ENCODE data around the gene TBC1D4. TPM values are rescaled to one million over a fixed set of nuclear protein-coding genes. Genes with fewer than 3 reads are reported as not detected.
A peak's percentile ranks its signal among the peaks of the same experiment; 100 is the strongest.

The TBC1D4 gene
- total RNA-seq, 6 experiments from 2014 or later = 7.7 to 18.6 (median 10.3) TPM

- no peaks in the 10 kb centered on the region for H3K27me3 ChIP-seq
- H3K36me3 ChIP-seq = no peaks in the 10 kb centered on the region
- H3K27ac ChIP-seq = peak overlapping the region in 2 of 3 donors; percentile 59 to 75
- H3K9me3 ChIP-seq = no peaks in the 10 kb centered on the region
- DNase-seq (no peak), ATAC-seq (peak in 3 of 4 donors; percentile 5 to 28 (median 7))
- intact Hi-C loops (cut with DNase I) = no loop called here
- 71% methylated on average over 6 of the region's 6 CpGs for WGBS (ENCODE audit: insufficient coverage, low coverage, low lambda C conversion rate, missing lambda C conversion rate)
- TF ChIP-seq, protein P1, sequence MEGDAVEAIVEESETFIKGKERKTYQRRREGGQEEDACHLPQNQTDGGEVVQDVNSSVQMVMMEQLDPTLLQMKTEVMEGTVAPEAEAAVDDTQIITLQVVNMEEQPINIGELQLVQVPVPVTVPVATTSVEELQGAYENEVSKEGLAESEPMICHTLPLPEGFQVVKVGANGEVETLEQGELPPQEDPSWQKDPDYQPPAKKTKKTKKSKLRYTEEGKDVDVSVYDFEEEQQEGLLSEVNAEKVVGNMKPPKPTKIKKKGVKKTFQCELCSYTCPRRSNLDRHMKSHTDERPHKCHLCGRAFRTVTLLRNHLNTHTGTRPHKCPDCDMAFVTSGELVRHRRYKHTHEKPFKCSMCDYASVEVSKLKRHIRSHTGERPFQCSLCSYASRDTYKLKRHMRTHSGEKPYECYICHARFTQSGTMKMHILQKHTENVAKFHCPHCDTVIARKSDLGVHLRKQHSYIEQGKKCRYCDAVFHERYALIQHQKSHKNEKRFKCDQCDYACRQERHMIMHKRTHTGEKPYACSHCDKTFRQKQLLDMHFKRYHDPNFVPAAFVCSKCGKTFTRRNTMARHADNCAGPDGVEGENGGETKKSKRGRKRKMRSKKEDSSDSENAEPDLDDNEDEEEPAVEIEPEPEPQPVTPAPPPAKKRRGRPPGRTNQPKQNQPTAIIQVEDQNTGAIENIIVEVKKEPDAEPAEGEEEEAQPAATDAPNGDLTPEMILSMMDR (IDR thresholded peaks at IDR 0.05) = no peak
- TF ChIP-seq POLR2A (IDR thresholded peaks at IDR 0.05) = no peak
- H3K4me3 ChIP-seq = peak overlapping the region in 1 of 3 donors; percentile 26
- H3K4me1 ChIP-seq = peaks cover 0 to 35% (median 5%) of the 10 kb centered on the region in 4 donors
These were observed 38.0 kb downstream of the TBC1D4 start for GRCh38 chr13:75444016-75444415.

DNA sequence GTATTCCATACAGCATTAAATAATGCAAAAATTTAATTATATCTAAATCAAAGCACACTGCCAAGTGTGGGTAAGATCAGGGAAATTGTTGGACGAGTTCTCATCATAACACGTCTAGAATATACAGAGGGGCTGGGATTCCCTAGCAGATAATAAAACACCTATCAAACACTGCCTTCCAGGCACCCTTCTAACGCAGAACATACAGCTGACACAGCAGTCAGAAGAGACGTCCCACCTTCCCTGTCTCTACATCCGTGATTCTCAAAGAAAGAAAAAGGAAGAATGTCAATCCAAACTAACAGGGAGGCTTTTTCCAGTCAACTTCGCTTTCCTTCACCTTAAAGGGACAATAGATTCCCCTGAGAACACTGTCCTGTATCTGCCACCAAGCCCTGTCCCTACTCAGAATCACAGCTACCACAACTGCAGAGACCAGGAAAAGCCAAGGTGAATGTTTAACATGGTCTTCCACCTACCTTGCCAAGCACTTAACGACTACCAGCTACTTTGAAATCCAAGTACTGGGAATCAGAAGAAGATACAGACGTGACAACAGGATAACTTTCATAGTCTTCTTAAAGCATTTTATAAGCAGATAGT, 38.5 kb downstream of the TBC1D4 start:
- H3K36me3 ChIP-seq = no peaks in the 10 kb centered on the region
- 26% methylated on average over 8 of the region's 8 CpGs for WGBS (ENCODE audit: insufficient coverage, low coverage, low lambda C conversion rate, missing lambda C conversion rate)
- intact Hi-C loops (cut with DNase I) = no loop called here
- no peaks in the 10 kb centered on the region for H3K9me3 ChIP-seq
- peak overlapping the region in 2 of 3 donors; percentile 5 to 26 for H3K4me3 ChIP-seq
- peak; percentile 69 to 77 (median 75) for ATAC-seq
- H3K27me3 ChIP-seq = no peaks in the 10 kb centered on the region
- peak in 1 of 3 donors; percentile 46 for DNase-seq
- peak overlapping the region; percentile 14 to 75 (median 59) for H3K27ac ChIP-seq
- no peak for TF ChIP-seq POLR2A (IDR thresholded peaks at IDR 0.05)
- TF ChIP-seq, protein P1 (IDR thresholded peaks at IDR 0.05) = no peak
- H3K4me1 ChIP-seq = peaks cover 0 to 35% (median 5%) of the 10 kb centered on the region in 4 donors

- peaks cover 0 to 39% (median 5%) of the 10 kb centered on the region in 4 donors for H3K4me1 ChIP-seq
- DNase-seq (no peak), ATAC-seq (peak; percentile 50 to 64 (median 56))
- H3K27ac ChIP-seq = peak overlapping the region; percentile 7 to 75 (median 59)
- no peaks in the 10 kb centered on the region for H3K9me3 ChIP-seq
- no peaks in the 10 kb centered on the region for H3K36me3 ChIP-seq
- TF ChIP-seq, protein P1 (IDR thresholded peaks at IDR 0.05) = no peak
- no peak for TF ChIP-seq POLR2A (IDR thresholded peaks at IDR 0.05)
- intact Hi-C loops (cut with DNase I) = no loop called here
- no peaks in the 10 kb centered on the region for H3K27me3 ChIP-seq
- 15% methylated on average over 3 of the region's 6 CpGs for WGBS (ENCODE audit: insufficient coverage, low coverage, low lambda C conversion rate, missing lambda C conversion rate)
- H3K4me3 ChIP-seq = peak overlapping the region in 2 of 3 donors; percentile 7 to 26
These were observed 39.2 kb downstream of the TBC1D4 start for GRCh38 chr13:75442736-75443234.

GRCh38 chr13:75440100-75440499, 41.9 kb downstream of the TBC1D4 start:
- Histone ChIP-seq H3K4me3 (no peak overlapping the region), H3K4me1 (peaks cover 0 to 27% (median 5%) of the 10 kb centered on the region in 4 donors), H3K27ac (peak overlapping the region; percentile 48 to 67 (median 61)), H3K9me3 (no peaks in the 10 kb centered on the region), H3K36me3 (no peaks in the 10 kb centered on the region), H3K27me3 (no peaks in the 10 kb centered on the region)
- DNase-seq = peak in 1 of 3 donors; percentile 56
- intact Hi-C loops (cut with DNase I) = no loop called here
- TF ChIP-seq POLR2A (IDR thresholded peaks at IDR 0.05) = no peak
- TF ChIP-seq, protein P1 (IDR thresholded peaks at IDR 0.05) = no peak
- peak; percentile 71 to 79 (median 76) for ATAC-seq
- 36% methylated on average over 2 of the region's 2 CpGs for WGBS (ENCODE audit: insufficient coverage, low coverage, low lambda C conversion rate, missing lambda C conversion rate)

All from right lobe of liver (tissue), 6 donors.